OCI-M2 (cell line): ENCODE measurements around the gene PAPOLB.
"Not testable (repeated sequence)": the region's sequence is repeated elsewhere in the genome, so short reads cannot be mapped to it uniquely, and the experiment has no call there.

Experiments used
- DNase-seq: peaks from one replicate; lab custom pipeline; 2025; ENCODE audit not compliant: unreplicated experiment; lab: John Stamatoyannopoulos, UW

PAPOLB gene

GRCh38 chr7:4861673-4862072 is at the start of gene PAPOLB:
TSS of gene PAPOLB (minus strand) at chr7:4862030. CDS start at chr7:4861810, 220 bp downstream.
- no peak for DNase-seq

- DNase-seq, result no peak
These were observed 49.4 kb upstream of the PAPOLB start for GRCh38 chr7:4911111-4911828.

- DNase-seq, result no peak
These were observed 44.9 kb upstream of the PAPOLB start for GRCh38 chr7:4906682-4907081.

- no peak for DNase-seq
These were observed 43.3 kb upstream of the PAPOLB start for GRCh38 chr7:4905171-4905570.

- no peak for DNase-seq
These were observed 42.5 kb upstream of the PAPOLB start for GRCh38 chr7:4904346-4904745.

GRCh38 chr7:4895766-4896165 is 33.9 kb upstream of the PAPOLB start:
- no peak for DNase-seq

GRCh38 chr7:4894482-4894881 is 32.7 kb upstream of the PAPOLB start:
- DNase-seq, result no peak

GRCh38 chr7:4893929-4894475 is 32.2 kb upstream of the PAPOLB start:
- no peak for DNase-seq

GRCh38 chr7:4893188-4893587 is 31.4 kb upstream of the PAPOLB start:
- DNase-seq, result not testable (repeated sequence)

- DNase-seq, result not testable (repeated sequence)
These were observed 29.7 kb upstream of the PAPOLB start for GRCh38 chr7:4891522-4891921.

GRCh38 chr7:4889682-4890081 is 27.9 kb upstream of the PAPOLB start:
- no peak for DNase-seq

- DNase-seq, result no peak
These were observed 26.3 kb upstream of the PAPOLB start for GRCh38 chr7:4888161-4888560.

- no peak for DNase-seq
These were observed 24.8 kb upstream of the PAPOLB start for GRCh38 chr7:4886671-4887070.

GRCh38 chr7:4885317-4885807 is 23.5 kb upstream of the PAPOLB start:
- no peak for DNase-seq

GRCh38 chr7:4884164-4884563 is 22.3 kb upstream of the PAPOLB start:
- no peak for DNase-seq

GRCh38 chr7:4883372-4884144 is 21.7 kb upstream of the PAPOLB start, which contains the start of gene RADIL:
TSS of gene RADIL (minus strand) at chr7:4883716. CDS start at chr7:4878139, 5,577 bp downstream.
- DNase-seq, result peak; percentile 26

GRCh38 chr7:4883033-4883371 is 21.2 kb upstream of the PAPOLB start:
- no peak for DNase-seq

GRCh38 chr7:4882169-4883032 is 20.6 kb upstream of the PAPOLB start:
- DNase-seq, result no peak

- no peak for DNase-seq
These were observed 18.4 kb upstream of the PAPOLB start for GRCh38 chr7:4880218-4880617.

GRCh38 chr7:4879396-4880081 is 17.7 kb upstream of the PAPOLB start:
- DNase-seq, result no peak
